SW480 (cell line): ENCODE measurements around the gene AURKAIP1.

Source experiments
- DNase-seq: peaks from one replicate; pipeline ENCODE4 v3.0.0-alpha.2; 2016; ENCODE audit warnings: low spot score

The AURKAIP1 gene

GRCh38 chr1:1361233-1361981, 13.6 kb downstream of the AURKAIP1 start:
- no peak for DNase-seq

GRCh38 chr1:1360506-1361169, 14.4 kb downstream of the AURKAIP1 start:
- peak; percentile 85 for DNase-seq

GRCh38 chr1:1359664-1360468, 15.1 kb downstream of the AURKAIP1 start:
- DNase-seq, result no peak

GRCh38 chr1:1359308-1359663, 15.7 kb downstream of the AURKAIP1 start:
- no peak for DNase-seq

GRCh38 chr1:1358433-1359271, 16.4 kb downstream of the AURKAIP1 start, which contains the start of gene MXRA8:
Gene MXRA8 (minus strand): TSS chr1:1358555. CDS start chr1:1358504, 51 bp downstream.
- DNase-seq, result no peak

- no peak for DNase-seq
These were observed 17.1 kb downstream of the AURKAIP1 start for GRCh38 chr1:1357871-1358432.

- no peak for DNase-seq
These were observed 18.1 kb downstream of the AURKAIP1 start for GRCh38 chr1:1356796-1357401.

- DNase-seq, result no peak
These were observed 18.7 kb downstream of the AURKAIP1 start for GRCh38 chr1:1356166-1356795.

GRCh38 chr1:1355416-1355815, 19.6 kb downstream of the AURKAIP1 start:
- no peak for DNase-seq

GRCh38 chr1:1354271-1355247, 20.4 kb downstream of the AURKAIP1 start:
- DNase-seq, result no peak

- DNase-seq, result no peak
These were observed 21.4 kb downstream of the AURKAIP1 start for GRCh38 chr1:1353389-1354151.

GRCh38 chr1:1352786-1353388, 22.1 kb downstream of the AURKAIP1 start:
- DNase-seq, result no peak

- DNase-seq, result no peak
These were observed 23.2 kb downstream of the AURKAIP1 start for GRCh38 chr1:1351511-1352427.

- DNase-seq, result peak; percentile 43
These were observed 25.6 kb downstream of the AURKAIP1 start, which contains the start of gene DVL1 for GRCh38 chr1:1349256-1350012. Gene DVL1 (minus strand): TSS chr1:1349418. CDS start chr1:1349065, 353 bp downstream.

- DNase-seq, result no peak
These were observed 26.4 kb downstream of the AURKAIP1 start for GRCh38 chr1:1348420-1349255.
